ENCODE data around the gene LMBR1.

- TF ChIP-seq CTCF (IDR thresholded peaks at IDR 0.05) (no peak), POLR2A (IDR thresholded peaks at IDR 0.05) (no peak)
Measured at GRCh38 chr7:156753229-156753560, 139.8 kb downstream of the LMBR1 start.
